ENCODE measurements around the gene LCE1E.

LCE1E gene

DNA sequence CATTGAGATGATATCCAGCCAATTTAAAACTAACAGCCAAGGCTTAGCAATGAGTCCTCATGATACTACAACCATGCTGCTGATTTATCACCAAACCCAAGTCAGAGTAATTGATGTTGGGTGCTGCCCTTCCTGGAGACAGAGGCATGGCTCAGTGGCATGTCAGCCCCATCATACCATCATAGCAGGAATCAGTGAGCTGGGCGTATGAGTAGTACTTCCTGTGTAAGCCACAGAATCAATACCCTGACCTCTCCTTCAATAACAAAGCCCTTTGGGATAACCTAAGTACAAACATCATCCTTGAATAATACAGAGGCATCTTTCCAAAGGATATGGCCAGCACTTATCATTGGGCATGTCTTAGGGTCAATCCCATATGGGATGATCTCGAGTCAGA is 3.0 kb upstream of the LCE1E start:
- no peak for DNase-seq (ENCODE audit: low spot score)

DNA sequence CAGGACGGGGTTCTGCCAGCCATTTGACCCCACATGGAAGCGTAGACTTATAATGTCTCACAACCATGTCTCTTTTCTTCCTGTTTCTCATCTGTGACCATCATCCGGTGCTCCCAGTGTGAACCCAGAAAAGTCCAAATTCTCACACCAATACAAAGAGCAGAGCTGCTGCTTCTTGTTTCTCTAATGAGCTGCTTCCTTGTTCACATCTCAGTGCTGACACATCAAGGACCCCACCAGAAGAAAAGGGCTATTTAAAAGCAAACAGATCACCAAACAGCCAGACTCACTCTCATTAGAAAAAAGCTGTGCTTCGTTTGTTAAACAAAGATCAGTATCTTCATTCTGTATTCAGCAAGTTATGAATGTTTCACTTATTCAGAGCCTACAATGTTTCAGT is 9.6 kb downstream of the LCE1E start:
- DNase-seq (ENCODE audit: low spot score): no peak

DNA sequence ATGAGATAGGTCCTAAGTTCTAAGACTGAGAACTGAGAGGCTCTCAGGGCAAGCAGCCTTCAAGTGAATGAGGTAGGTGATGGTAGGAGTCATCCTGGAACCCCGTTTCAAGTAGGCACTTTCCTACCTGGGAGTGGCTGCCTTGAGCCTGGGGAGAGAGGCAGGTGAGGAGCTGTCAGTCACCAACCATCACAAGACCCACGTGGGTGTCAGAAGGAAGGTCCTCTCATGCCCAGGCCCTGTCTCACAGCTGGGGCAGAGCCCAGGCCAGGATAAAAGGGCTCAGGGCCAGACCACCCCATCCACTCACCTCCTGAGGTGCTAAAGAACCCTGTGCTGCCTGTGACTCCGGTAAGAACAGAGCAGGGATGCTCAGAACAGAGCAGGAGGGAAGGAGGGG is 10.4 kb downstream of the LCE1E start, which contains the start of gene LCE1D:
TSS of gene LCE1D (plus strand) at position 301 of the 400 bp plus-strand sequence. CDS start 1,074 bp downstream, outside the sequence.
- no peak for DNase-seq (ENCODE audit: low spot score)

- no peak for DNase-seq (ENCODE audit: low spot score)
Measured at GRCh38 chr1:152801333-152801732, 15.3 kb downstream of the LCE1E start.

GRCh38 chr1:152806576-152806975 is 20.5 kb downstream of the LCE1E start, which contains the start of gene LCE1C:
Gene LCE1C (minus strand): TSS chr1:152806651. CDS start chr1:152805478, 1,173 bp downstream.
- DNase-seq (ENCODE audit: low spot score): no peak

GRCh38 chr1:152811050-152811449 is 25.0 kb downstream of the LCE1E start:
- no peak for DNase-seq (ENCODE audit: low spot score)

GRCh38 chr1:152811671-152812070 is 25.6 kb downstream of the LCE1E start, which contains the start of gene LCE1B:
Gene LCE1B (plus strand): TSS chr1:152811971. CDS start chr1:152812447, 476 bp downstream.
- no peak for DNase-seq (ENCODE audit: low spot score)

GRCh38 chr1:152817309-152817708 is 31.3 kb downstream of the LCE1E start:
- DNase-seq (ENCODE audit: low spot score): no peak

- DNase-seq (ENCODE audit: low spot score): no peak
Measured at GRCh38 chr1:152823294-152823693, 37.2 kb downstream of the LCE1E start.

DNA sequence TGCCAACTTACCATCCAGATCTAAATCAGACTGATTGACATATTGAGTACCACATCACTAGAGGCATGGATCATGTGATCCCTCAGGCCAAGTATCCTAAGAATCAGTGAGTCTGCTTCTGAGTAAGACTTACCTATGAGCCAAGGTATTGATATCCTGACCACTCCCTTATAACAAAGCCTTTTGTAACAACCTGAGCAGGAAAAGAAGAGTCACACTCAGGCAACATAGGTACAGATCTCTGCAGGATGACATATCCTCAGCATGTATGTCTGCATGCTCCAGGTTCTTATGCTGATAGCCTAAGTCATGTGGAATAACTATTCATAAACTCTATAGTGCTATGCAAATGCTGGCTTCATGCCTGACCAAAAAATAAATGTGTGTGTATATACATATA is 38.9 kb downstream of the LCE1E start:
- DNase-seq (ENCODE audit: low spot score): no peak

GRCh38 chr1:152827173-152827572 is 41.1 kb downstream of the LCE1E start, which contains the start of gene LCE1A:
Gene LCE1A (plus strand): TSS chr1:152827473. CDS start chr1:152827473, 0 bp downstream.
- no peak for DNase-seq (ENCODE audit: low spot score)

DNA sequence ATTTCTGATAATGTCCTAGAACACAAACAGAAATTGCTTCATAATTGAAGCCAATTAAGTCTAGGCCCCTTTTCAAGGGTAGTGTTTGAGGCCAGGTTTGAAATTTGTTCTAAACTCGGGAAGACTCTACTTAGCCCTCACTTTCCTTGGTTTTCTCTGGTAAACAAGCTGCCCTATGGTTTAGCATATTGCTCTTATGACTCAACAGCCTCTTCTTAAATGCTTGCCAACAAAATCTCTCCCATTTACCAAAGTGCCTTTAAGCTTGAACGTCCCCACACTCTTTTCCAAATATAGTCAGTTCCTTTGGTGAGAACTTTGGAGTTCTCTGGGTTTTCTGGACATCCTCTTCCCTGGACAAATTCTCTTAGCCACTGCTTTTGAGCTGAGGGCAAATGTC is 50.8 kb downstream of the LCE1E start:
- DNase-seq (ENCODE audit: low spot score): no peak
